CD14-positive monocyte (primary cell): ENCODE results near the gene PRR9. TPM values are rescaled to one million over a fixed set of nuclear protein-coding genes. Genes with fewer than 3 reads are reported as not detected.
A peak's percentile ranks its signal among the peaks of the same experiment; 100 is the strongest.

Source experiments
- DNase-seq, 3 donors: peaks; one replicate each; pipeline ENCODE4 v3.0.0-alpha.2; 2011 to 2022
- H2AFZ ChIP-seq: 2 replicates; pipeline ENCODE4 v1.6.0; 2012; ENCODE audit warnings: mild to moderate bottlenecking, low read depth, low read length, inconsistent platforms; ENCODE audit not compliant: insufficient read depth, poor library complexity, severe bottlenecking
- H3K27ac ChIP-seq, 2 donors: 1 replicate in 1 of 2; 2 replicates in 1 of 2; pipeline ENCODE4 v1.5.1; 2012 to 2013; ENCODE audit warnings: low read length in 2 of 2, control low read depth in 1 of 2, inconsistent platforms in 1 of 2, low read depth in 1 of 2, mild to moderate bottlenecking in 1 of 2
- H3K27me3 ChIP-seq, 2 donors: one replicate each; pipeline versions ENCODE4 v1.6.0 to v1.6.1; 2011 to 2013; ENCODE audit warnings: low read length in 2 of 2; ENCODE audit not compliant: control insufficient read depth in 2 of 2, insufficient read depth in 2 of 2
- H3K36me3 ChIP-seq, 2 donors: replicated peaks in 1 of 2; 1 replicate in 1 of 2; 2 replicates in 1 of 2; pipeline versions ENCODE4 v1.5.1 to v1.6.1; 2012 to 2013; ENCODE audit warnings: low read length in 2 of 2, control low read depth in 1 of 2, inconsistent platforms in 1 of 2, mild to moderate bottlenecking in 1 of 2; ENCODE audit not compliant: insufficient read depth in 2 of 2, control insufficient read depth in 1 of 2
- H3K4me1 ChIP-seq, 2 donors: 1 replicate in 1 of 2; 2 replicates in 1 of 2; pipeline versions ENCODE4 v1.5.1 to v1.6.1; 2012 to 2013; ENCODE audit warnings: low read length in 2 of 2, control low read depth in 1 of 2, inconsistent platforms in 1 of 2, mild to moderate bottlenecking in 1 of 2, moderate library complexity in 1 of 2; ENCODE audit not compliant: insufficient read depth in 2 of 2, control insufficient read depth in 1 of 2
- H3K4me2 ChIP-seq: replicated peaks from 2 replicates; pipeline ENCODE3; 2012; ENCODE audit warnings: low read length, moderate library complexity, mild to moderate bottlenecking; ENCODE audit not compliant: poor library complexity, severe bottlenecking; ENCODE audit errors: extremely low read depth
- H3K4me3 ChIP-seq, 3 experiments: fragments of 200-600 bp in 1 of 3; sonication (generic) in 1 of 3; replicated peaks in 1 of 3; 1 replicate in 2 of 3; 2 replicates in 1 of 3; pipeline ENCODE4 v1.5.1; 2011 to 2013; ENCODE audit warnings: low read length in 3 of 3, mild to moderate bottlenecking in 3 of 3, control low read depth in 2 of 3, low read depth in 2 of 3, inconsistent platforms in 1 of 3, moderate library complexity in 1 of 3
- H3K79me2 ChIP-seq: 2 replicates; pipeline ENCODE4 v1.6.0; 2012; ENCODE audit warnings: mild to moderate bottlenecking, control low read depth, inconsistent platforms, low read length, moderate library complexity; ENCODE audit not compliant: insufficient read depth
- H3K9ac ChIP-seq: 2 replicates; pipeline ENCODE4 v1.6.0; 2017; ENCODE audit warnings: low read length, mild to moderate bottlenecking; ENCODE audit not compliant: insufficient read depth, poor library complexity, severe bottlenecking
- H3K9me3 ChIP-seq, 2 donors: replicated peaks in 1 of 2; 1 replicate in 1 of 2; 2 replicates in 1 of 2; pipeline versions ENCODE4 v1.5.1 to v1.6.1; 2012 to 2013; ENCODE audit warnings: low read length in 2 of 2, control low read depth in 1 of 2; ENCODE audit not compliant: control insufficient read depth in 1 of 2, insufficient read depth in 1 of 2
- H4K20me1 ChIP-seq: 2 replicates; pipeline ENCODE4 v1.6.0; 2012; ENCODE audit warnings: mild to moderate bottlenecking, low read length, control low read depth, moderate library complexity; ENCODE audit not compliant: insufficient read depth
- H3K27ac Mint-ChIP-seq, 7 donors: one replicate each; pipeline ENCODE4 v1.8.0; 2020; ENCODE audit warnings: mild to moderate bottlenecking in 7 of 7, mixed read lengths in 7 of 7, moderate library complexity in 6 of 7, inconsistent platforms in 2 of 7
- H3K27me3 Mint-ChIP-seq, 3 donors: one replicate each; pipeline ENCODE4 v1.8.0; 2021 to 2022; ENCODE audit warnings: low read depth in 3 of 3, mild to moderate bottlenecking in 3 of 3, mixed read lengths in 3 of 3, moderate library complexity in 3 of 3, inconsistent platforms in 1 of 3
- H3K36me3 Mint-ChIP-seq, 2 donors: one replicate each; pipeline ENCODE4 v1.8.0; 2020; ENCODE audit warnings: mixed read lengths in 2 of 2, inconsistent platforms in 1 of 2, mild to moderate bottlenecking in 1 of 2
- H3K4me1 Mint-ChIP-seq: one replicate; pipeline ENCODE4 v1.8.0; 2020; ENCODE audit warnings: mild to moderate bottlenecking, mixed read lengths
- H3K4me3 Mint-ChIP-seq, 2 donors: one replicate each; pipeline ENCODE4 v1.8.0; 2020; ENCODE audit warnings: mild to moderate bottlenecking in 2 of 2, mixed read lengths in 2 of 2, moderate library complexity in 1 of 2
- H3K9me3 Mint-ChIP-seq, 7 donors: one replicate each; pipeline ENCODE4 v1.8.0; 2020 to 2022; ENCODE audit warnings: mixed read lengths in 7 of 7, mild to moderate bottlenecking in 6 of 7, moderate library complexity in 6 of 7, inconsistent platforms in 2 of 7
- CTCF ChIP-seq: fragments of 200-600 bp; IDR thresholded peaks from one replicate; pipeline ENCODE4 v1.8.0; 2022; ENCODE audit warnings: antibody characterized with exemption, mild to moderate bottlenecking
- WGBS: methylation state at CpG from one replicate; pipeline ENCODE4 v1.1.5; 2013; ENCODE audit warnings: missing lambda C conversion rate; ENCODE audit not compliant: insufficient coverage; 5-methylcytosine and 5-hydroxymethylcytosine counted together
- intact Hi-C, 2 donors: fragments of 100-400 bp; cut with micrococcal nuclease; formaldehyde crosslinking; loops; one replicate each; pipeline versions ENCODE4 v1.15.0 to v1.15.1; 2023
- polyA plus RNA-seq, 3 donors: library from polyadenylated mRNA; depleted of rRNA in 1 of 3; unstranded in 2 of 3; stranded (reverse) in 1 of 3; fragments of 300-500 nt in 2 of 3; fragments of >200 nt in 1 of 3; fragmentation: Illumina TruSeq in 2 of 3; gene quantifications; 1 replicate in 2 of 3; 2 replicates in 1 of 3; pipeline ENCODE4 v1.2.3, GENCODE V29; 2012 to 2021

PRR9 gene
- polyA plus RNA-seq, 3 donors = not detected

- Mint-ChIP-seq H3K27ac (no peak overlapping the region), H3K9me3 (peaks cover 0 to 1% (median 0%) of the 10 kb centered on the region in 7 donors), H3K27me3 (peaks cover 5 to 26% (median 11%) of the 10 kb centered on the region in 3 donors), H3K36me3 (no peaks in the 10 kb centered on the region), H3K4me1 (no peaks in the 10 kb centered on the region), H3K4me3 (no peak overlapping the region)
- intact Hi-C loops = no loop called here
- H4K20me1 ChIP-seq = no peaks in the 10 kb centered on the region
- H3K4me1 ChIP-seq = no peaks in the 10 kb centered on the region
- peaks cover 7 to 10% of the 10 kb centered on the region in 2 donors for H3K27me3 ChIP-seq
- no peaks in the 10 kb centered on the region for H3K79me2 ChIP-seq
- TF ChIP-seq CTCF = no peak
- WGBS = no CpG with 5 or more reads among the region's 1 CpG
- no peak overlapping the region for H3K9ac ChIP-seq
- no peak overlapping the region for H3K27ac ChIP-seq
- no peaks in the 10 kb centered on the region for H3K9me3 ChIP-seq
- DNase-seq = no peak
- no peak overlapping the region for H3K4me2 ChIP-seq
- no peak overlapping the region for H2AFZ ChIP-seq
- H3K4me3 ChIP-seq = no peak overlapping the region
- no peaks in the 10 kb centered on the region for H3K36me3 ChIP-seq
Measured at GRCh38 chr1:153250166-153250565, 32.8 kb downstream of the PRR9 start.

- 46% methylated on average over 1 of the region's 2 CpGs for WGBS
- peaks cover 7 to 10% of the 10 kb centered on the region in 2 donors for H3K27me3 ChIP-seq
- no peak overlapping the region for H3K4me2 ChIP-seq
- H3K4me1 ChIP-seq = no peaks in the 10 kb centered on the region
- peak overlapping the region in 2 of 7 donors; percentile 3 to 33 for H3K27ac Mint-ChIP-seq
- no peak overlapping the region for H3K4me3 Mint-ChIP-seq
- no peaks in the 10 kb centered on the region for H3K9me3 ChIP-seq
- no peak overlapping the region for H2AFZ ChIP-seq
- H4K20me1 ChIP-seq = no peaks in the 10 kb centered on the region
- H3K79me2 ChIP-seq = no peaks in the 10 kb centered on the region
- no peaks in the 10 kb centered on the region for H3K36me3 Mint-ChIP-seq
- no peaks in the 10 kb centered on the region for H3K36me3 ChIP-seq
- peaks cover 7 to 26% (median 11%) of the 10 kb centered on the region in 3 donors for H3K27me3 Mint-ChIP-seq
- DNase-seq = no peak
- H3K9ac ChIP-seq = no peak overlapping the region
- intact Hi-C loops = no loop called here
- H3K27ac ChIP-seq = no peak overlapping the region
- no peak overlapping the region for H3K4me3 ChIP-seq
- peaks cover 0 to 1% (median 0%) of the 10 kb centered on the region in 7 donors for H3K9me3 Mint-ChIP-seq
- H3K4me1 Mint-ChIP-seq = no peaks in the 10 kb centered on the region
- no peak for TF ChIP-seq CTCF
Measured at GRCh38 chr1:153251087-153251486, 33.7 kb downstream of the PRR9 start.
